ENCODE measurements around the gene ANLN.
"Not testable (repeated sequence)": the region's sequence is repeated elsewhere in the genome, so short reads cannot be mapped to it uniquely, and the experiment has no call there.

Gene ANLN

DNA sequence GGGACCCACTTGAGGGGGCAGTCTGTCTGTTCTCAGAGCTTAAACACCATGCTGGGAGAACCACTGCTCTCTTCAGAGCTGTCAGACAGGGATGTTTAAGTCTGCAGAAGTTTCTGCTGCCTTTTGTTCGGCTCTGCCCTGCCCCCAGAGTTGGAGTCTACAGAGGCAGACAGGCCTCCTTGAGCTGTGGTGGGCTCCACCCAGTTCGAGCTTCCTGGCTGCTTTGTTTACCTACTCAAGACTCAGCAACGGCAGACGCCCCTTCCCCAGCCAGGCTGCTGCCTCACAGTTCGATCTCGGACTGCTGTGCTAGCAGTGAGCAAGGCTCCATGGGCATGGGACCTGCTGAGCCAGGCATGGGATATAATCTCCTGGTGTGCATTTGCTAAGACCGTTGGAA lies 11.1 kb upstream of the ANLN start:
- not testable (repeated sequence) for DNase-seq (ENCODE audit: low spot score)

DNA sequence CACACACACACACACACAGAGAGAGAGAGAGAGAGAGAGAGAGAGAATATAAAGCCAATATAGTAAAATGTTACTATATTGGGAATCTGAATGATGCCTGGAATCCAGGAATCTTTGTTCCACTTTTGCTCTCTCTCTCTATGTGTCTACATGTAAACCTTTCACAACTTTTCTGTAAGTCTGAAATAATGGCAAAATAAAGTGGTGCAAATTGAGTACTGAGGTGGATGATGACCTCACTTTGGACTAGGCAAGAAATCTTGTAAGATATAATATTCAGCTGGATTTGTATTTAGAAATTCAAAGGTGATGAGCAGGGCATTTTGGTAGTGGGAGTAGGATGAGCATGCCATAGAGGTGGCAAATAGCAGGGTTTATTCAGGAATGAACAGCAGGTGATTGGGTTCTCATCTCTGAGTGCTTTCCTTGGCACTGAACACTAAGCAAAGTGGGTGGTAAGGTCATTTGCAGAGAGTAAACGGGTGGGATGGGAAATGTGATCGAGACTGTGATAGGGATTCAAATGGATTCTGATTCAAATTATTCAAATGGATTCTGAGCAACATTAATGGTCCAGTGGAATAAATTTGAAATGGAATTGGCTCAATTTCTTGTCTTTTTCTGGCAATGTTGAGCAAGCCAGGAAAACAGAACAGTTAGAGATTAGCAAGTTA lies 9.7 kb upstream of the ANLN start:
- DNase-seq (ENCODE audit: low spot score), result no peak

DNA sequence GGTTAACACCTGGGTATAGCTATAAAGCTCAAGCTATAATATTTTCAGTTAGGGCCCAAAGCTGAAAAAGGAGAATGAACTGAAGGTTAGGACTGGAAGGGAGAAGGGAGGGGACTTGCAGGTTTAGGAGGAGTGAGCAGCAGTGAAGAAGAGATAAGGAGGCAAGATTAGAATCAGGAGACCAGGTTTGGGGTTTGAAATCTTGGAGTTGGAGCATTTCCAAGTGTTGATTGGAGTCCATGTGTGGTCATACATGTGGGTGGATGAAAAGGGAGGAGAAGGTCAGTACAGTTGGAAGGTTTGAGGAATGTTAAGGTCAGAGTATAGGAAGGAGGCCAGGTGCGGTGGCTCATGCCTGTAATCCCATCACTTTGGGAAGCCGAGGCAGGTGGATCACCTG lies 8.6 kb upstream of the ANLN start:
- DNase-seq (ENCODE audit: low spot score), result no peak

DNA sequence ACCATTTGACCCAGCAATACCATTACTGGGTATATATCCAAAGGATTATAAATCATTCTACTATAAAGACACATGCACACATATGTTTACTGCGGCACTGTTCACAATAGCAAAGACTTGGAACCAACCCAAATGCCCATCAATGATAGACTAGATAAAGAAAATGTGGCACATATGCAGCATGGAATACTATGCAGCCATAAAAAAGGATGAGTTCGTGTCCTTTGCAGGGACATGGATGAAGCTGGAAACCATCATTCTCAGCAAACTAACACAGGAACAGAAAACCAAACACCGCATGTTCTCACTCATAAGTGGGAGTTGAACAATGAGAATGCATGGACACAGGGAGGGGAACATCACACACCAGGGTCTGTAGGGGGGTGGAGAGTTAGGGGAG lies 6.4 kb upstream of the ANLN start:
- DNase-seq (ENCODE audit: low spot score), result not testable (repeated sequence)

DNA sequence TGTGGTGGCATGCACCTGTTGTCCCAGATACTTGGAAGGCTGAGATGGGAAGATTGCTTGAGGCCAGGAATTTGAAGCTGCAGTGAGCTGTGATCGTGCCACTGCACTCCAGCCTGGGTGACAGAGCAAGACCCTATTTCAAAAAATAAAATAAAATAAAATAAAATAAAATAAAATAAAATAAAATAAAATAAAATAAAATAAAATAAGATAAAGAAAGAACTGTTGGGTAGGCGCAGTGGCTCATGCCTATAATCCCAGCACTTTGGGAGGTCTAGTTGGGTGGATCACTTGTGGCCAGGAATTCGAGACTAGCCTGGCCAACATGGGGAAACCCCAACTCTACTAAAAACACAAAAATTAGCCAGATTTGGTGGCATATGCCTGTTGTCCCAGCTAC lies 4.0 kb upstream of the ANLN start:
- not testable (repeated sequence) for DNase-seq (ENCODE audit: low spot score)

DNA sequence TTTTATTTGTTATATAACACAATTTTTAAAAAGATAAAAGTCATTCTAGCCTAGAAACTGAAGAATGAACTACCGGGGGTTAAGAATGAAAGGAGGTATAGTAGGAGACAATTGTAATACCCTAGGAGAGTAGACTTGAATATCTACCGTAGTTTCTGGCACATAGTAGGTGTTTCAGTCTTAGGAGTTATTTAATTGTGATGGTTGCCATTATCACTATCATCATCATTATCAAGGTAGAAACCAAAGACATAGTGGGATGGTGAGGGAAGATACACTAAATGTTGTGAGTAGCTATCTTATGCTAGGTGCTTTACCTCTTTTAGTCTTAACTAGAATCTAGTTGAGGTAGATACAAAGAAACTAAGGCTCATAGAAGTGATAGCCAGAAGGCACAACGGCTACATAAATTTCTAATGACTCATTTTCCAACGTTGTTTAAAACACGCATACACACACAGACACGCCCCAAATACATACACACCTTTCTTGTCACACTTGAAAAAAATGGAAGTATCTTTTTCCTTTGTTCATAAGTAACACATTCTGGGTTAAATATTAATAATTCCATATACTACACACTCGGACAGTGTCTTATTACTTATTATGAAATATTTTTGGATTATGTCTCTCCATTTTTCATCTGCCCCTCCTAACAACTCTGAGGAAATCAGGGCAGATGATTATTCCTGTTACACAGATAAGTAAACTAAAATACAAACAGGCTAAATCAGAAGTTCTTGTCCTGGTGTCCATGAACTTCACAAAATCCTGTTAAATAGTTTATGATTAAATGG lies 2.0 kb upstream of the ANLN start:
- no peak for DNase-seq (ENCODE audit: low spot score)

DNA sequence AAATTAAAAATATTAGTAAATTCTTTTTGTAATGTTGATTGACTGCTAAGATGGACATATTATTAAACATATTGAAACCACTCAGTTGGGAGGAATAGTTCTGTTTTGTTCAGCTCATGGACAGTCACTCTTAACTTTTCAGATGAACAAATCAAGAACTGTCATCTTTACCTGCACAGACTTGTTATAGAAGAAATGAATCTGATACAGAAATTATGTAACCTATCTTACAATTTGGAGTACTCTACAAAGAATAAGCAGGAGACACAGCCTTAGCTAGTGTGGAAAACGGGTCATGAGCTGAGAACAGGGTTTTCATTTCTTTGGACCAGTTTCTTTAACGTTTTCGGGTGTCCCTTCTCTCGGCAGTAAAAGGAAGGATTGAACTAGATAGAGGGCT lies 1.2 kb upstream of the ANLN start:
- no peak for DNase-seq (ENCODE audit: low spot score)

DNA sequence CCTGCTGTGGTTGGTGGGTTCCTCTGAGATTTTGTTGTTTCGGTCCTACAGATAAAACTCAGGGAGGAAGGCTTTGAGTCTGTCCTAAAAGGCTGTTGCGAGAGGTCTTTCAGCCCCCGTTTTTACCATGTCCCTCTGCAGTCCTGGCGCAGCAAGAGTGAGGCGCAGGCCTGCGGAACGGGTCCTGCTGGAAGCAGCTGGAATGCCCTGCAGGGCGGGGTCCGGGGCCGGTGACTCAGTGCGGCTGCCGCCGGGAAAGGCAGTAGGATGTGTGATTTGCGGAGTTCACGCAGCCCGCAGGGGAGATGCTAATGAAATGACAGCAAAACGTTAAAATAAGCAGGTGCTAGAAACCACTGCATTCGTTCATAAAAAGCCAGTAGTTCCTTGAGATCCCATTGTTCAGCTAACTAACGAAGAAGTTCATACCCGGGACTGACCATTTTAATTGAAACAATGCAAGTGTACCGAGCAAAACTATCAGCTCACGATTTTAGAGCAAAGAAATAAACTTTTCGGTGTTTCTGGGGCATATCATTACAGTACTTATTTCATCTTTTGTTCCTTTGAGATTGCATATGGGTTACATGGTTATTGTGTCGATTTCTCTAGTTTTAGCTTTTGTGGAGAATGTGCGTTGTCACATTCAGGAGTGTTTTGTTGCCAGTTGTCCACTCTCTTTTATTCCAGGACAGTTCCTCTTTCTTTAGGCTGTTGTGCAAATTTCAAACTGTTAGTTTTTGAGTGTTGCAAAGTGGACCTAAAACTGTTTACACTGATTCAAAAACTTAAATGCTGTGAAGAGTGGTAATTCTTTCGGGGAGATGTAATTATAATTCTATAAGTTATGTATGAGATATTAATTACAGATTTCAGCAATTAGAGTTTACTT lies 783 bp downstream of the ANLN start:
- DNase-seq (ENCODE audit: low spot score), result peak; percentile 60

DNA sequence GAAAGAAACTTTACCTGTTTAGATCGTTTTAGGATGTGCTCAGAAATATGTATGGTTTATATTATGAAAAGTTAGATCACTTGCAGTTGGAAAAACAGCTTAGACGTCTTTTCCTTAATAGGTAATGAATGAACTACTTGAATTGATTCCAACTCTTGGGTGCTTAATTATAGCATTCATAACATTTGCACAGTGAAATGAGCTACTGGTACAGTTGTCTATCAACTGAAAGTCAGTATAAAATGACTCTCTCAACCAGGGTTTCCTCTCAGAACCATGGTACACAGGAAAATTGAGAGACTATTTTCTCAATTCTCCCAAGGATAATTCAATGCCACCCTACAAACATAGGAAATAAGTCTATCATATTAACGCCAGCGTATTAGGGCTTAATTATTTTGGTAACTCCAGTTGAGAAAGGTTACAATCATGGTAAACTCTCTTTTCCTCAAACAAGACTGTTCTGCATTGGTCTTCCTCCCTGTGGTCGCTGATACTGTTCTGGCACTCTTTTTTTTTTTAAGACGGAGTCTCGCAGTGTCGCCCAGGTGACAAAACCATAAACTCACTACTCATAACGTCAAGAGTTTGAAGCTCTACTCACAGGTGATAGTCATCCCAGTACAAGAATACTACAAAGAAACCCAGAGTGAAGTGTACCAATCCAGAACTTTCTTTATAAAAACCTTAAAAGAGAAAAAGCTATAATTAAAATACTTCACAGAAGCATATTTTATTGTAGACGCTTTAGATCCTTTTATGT lies 2.0 kb downstream of the ANLN start:
- peak; percentile 13 for DNase-seq (ENCODE audit: low spot score)

DNA sequence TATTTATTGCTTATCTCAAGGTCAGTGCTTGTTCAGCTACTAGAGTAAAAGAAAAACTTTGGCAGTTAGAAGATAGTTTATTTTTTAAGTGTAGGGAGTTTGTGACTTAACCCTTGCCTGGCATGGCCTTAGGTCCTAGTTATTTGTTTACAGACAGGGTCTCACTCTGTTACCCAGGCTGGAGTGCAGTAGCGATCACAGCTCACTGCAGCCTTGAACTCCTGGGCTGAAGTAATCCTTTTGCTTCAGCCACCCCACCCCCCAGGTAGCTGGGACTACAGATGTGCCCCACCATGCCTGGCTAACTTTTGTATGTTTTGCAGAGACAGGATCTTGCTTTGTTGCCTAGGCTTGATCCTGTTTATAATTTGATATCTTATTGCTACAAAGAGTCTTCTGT lies 4.2 kb downstream of the ANLN start:
- DNase-seq (ENCODE audit: low spot score), result no peak

DNA sequence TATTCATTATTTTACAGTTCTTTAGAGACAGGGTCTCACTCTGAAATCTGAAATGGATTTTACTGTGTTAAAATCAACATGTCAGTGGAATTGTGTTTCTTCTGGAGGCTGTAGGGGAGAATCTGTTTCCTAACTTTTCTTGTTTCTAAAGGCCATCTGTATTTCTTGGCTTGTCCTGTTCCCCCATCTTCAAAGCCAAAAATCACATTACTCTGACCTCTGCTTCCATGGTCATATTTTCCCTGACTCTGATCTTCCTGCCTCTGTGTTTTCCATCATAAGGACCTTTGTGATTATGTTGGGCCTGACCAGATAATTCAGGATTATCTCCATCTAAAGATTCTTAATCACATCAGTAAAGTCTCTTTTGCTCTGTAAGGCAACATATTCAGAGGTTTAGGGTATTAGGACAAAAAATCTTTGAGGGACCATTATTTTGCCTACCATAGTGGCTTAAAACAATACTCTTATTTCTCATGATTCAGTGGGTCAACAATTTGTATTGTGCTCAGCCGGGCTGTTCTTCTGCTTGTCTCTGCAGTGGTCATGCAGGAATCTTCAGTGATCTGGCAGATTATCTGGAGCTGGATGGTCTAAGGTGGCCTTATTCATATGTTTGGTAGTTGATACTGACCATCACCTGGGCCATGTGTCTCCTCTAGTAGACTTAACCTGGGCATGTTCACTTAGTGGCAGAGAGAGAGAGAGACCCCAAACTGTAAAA lies 5.7 kb downstream of the ANLN start:
- DNase-seq (ENCODE audit: low spot score), result no peak

DNA sequence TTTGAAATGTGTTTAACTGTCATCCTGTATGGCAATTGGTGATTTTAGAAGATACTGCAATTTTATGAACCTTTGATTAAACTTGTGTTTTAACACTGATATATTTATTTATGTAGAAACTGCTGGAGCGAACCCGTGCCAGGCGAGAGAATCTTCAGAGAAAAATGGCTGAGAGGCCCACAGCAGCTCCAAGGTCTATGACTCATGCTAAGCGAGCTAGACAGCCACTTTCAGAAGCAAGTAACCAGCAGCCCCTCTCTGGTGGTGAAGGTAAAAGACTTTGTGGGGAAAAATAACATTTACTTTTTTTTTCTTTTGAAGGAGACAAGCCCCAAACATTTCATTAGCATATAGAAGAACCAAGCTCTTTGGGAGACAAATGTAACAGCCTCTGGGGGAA lies 6.5 kb downstream of the ANLN start:
- no peak for DNase-seq (ENCODE audit: low spot score)

DNA sequence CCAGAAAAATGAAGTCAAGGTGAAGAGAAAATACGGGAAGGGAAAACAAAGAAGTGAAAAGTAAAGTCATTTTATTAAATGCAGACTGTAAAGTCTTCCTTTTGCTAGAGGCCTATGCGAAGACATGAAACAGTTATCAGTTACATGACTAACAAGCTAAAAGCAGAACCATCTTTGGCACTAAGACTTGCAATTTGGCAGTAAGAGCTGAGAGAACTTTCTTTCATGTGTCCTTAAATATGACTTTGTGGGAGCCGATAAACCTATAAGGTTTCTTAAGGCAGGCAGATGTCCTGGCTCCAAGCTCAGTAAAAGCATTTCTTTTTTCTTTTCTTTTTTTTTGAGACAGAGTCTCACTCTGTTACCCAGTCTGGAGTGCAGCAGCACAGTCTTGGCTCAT lies 10.4 kb downstream of the ANLN start:
- DNase-seq (ENCODE audit: low spot score), result no peak

DNA sequence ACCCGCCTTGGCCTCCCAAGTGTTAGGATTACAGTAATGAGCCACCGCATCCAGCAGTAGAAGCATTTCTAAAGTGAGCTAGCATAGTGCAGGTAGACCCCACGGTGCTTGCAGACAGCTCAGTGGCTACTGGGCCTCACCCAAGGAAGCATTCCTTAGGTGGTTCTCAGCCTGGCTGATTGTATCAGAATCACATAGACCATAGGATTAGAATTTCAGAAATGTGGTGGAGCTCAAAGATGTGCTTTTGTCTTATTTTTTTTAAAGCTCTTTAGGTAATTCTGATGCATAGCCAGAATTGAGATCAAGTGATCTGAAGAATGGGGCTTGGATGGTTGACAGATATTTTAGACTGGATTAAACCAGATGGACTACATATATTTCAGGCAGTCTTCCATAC lies 10.9 kb downstream of the ANLN start:
- DNase-seq (ENCODE audit: low spot score), result no peak

DNA sequence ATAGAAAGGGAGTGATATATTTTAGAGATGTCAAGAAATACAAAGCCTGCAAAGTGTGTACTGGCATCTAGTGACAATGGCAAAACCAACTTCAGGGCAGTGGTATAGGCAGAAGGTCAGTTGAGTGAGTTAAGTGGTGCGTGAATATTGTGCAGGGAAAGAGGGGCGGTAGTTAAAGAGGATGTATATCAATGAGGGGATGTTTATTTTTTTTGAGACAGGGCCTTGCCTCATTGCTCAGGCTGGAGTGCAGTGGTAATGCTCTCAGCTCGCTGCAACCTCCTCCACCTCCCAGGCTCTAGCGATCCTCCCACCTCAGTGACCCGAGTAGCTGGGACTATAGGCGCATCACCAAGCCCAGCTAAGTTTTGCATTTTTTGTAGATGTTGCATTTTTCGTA lies 13.8 kb downstream of the ANLN start:
- no peak for DNase-seq (ENCODE audit: low spot score)

DNA sequence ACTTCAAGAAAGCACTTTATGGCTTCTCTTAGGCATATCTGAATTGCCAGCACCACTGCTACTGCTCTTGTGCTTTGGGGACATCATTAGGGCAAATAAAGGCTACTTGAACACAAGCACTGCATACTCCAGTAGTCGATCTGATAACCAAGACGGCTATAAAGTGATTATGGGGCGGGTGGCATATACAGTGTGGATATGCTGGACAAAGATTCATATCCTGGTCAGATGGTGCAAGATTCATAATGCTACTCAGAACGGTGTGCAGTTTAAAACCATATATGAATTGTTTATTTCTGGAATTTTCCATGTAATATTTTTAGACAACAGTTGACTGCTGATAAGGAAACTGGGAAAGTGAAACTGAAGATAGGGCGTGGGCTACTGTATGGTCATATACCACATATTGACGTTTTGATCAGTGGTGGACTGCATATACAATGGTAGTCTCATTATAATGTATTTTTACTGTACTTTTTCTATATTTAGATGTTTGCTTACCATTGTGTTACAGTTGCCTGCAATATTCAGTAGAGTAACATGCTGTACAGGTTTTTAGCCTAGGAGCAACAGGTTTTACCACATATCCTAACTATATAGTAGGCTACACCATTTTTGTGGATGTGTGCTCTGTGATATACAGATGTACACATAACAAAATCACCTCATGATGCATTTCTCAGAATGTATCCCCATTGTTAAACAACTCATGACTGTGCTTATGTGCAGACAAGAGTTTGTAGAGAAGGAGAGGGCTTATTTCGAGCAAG lies 15.2 kb downstream of the ANLN start:
- peak; percentile 14 for DNase-seq (ENCODE audit: low spot score)

DNA sequence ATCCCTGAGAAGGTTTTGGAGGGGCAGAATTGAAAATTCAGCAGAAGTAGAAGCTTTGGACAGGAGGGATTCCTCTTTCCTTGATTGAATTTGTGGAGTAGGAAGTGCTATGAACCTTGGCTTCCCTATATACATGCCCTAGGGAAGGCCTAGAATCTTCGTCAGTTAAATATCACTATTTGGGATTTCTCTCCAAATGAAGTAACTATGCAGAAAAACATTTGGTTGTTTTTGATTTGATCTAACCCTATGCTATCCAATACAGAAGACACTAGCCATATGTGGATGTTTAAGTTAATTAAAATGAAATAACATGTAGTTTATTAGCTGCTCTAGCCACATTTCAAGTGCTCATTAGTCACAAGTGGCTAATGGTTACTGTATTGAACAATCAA lies 15.7 kb downstream of the ANLN start:
- no peak for DNase-seq (ENCODE audit: low spot score)

DNA sequence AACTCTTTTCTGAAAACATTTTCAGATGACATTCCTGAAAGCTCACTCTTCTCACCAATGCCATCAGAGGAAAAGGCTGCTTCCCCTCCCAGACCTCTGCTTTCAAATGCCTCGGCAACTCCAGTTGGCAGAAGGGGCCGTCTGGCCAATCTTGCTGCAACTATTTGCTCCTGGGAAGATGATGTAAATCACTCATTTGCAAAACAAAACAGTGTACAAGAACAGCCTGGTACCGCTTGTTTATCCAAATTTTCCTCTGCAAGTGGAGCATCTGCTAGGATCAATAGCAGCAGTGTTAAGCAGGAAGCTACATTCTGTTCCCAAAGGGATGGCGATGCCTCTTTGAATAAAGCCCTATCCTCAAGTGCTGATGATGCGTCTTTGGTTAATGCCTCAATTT lies 16.5 kb downstream of the ANLN start:
- DNase-seq (ENCODE audit: low spot score), result no peak

DNA sequence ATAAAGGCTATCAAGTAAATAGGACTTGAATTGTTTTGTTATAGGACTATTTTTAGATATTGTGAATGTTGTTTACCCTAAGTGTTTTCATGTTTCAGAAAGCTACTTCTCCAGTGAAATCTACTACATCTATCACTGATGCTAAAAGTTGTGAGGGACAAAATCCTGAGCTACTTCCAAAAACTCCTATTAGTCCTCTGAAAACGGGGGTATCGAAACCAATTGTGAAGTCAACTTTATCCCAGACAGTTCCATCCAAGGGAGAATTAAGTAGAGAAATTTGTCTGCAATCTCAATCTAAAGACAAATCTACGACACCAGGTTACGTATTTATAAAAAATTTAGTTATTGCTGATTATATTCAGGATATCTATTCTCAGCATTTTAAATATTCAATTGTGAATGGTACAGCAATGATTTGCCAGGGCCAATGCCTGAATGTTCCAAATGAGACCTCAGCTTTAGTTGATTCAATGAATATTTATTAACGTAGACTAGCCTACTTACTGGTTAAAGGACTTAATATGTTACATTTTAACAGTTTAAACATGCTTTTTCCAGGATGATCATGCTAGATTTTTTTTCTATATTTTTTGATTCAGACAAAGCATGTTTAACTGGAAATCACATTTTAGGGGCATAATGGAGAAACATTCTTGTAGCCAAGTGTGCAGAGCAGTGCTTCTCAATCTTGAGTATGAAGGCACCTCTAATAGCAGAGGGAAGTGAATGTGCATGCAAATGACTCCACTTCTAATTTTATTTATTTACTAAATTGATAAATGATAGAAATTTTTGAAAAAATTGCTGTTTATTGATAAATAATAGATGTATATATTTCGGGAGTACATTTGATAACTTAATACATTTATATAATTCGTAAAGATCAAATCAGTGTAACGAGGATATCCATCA lies 18.2 kb downstream of the ANLN start:
- DNase-seq (ENCODE audit: low spot score), result no peak

DNA sequence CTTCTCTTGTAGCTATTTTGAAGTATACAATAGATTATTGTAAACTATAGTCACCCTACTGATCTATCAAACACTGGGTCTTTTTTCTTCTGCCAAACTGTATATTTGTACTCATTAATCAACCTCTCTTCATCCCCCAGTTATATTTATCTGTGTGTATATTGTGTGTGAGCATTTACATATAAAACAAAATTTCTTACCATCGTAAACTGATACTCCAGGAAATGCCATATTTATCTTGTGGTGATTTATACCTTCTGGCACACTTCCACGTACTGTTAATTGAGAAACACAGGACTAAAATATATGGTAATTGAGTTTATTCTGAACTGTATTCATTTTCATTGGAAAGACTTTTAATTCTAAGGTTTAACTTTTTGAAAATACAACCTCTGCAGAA lies 18.9 kb downstream of the ANLN start:
- no peak for DNase-seq (ENCODE audit: low spot score)

All from hematopoietic multipotent progenitor cell treated with erythropoietin and hydrocortisone succinate and interleukin-3 and kit ligand, for 15 days (in vitro differentiated cells).